ENCODE results near the gene CORO2A. TPM values are rescaled to one million over a fixed set of nuclear protein-coding genes. Genes with fewer than 3 reads are reported as not detected.
A peak's percentile ranks its signal among the peaks of the same experiment; 100 is the strongest.

Gene CORO2A
- total RNA-seq, 5 donors from 2014 or later (not counting 1 experiment from before 2014, with no cell fraction given): 9.1 to 12.4 (median 10.8) TPM

DNA sequence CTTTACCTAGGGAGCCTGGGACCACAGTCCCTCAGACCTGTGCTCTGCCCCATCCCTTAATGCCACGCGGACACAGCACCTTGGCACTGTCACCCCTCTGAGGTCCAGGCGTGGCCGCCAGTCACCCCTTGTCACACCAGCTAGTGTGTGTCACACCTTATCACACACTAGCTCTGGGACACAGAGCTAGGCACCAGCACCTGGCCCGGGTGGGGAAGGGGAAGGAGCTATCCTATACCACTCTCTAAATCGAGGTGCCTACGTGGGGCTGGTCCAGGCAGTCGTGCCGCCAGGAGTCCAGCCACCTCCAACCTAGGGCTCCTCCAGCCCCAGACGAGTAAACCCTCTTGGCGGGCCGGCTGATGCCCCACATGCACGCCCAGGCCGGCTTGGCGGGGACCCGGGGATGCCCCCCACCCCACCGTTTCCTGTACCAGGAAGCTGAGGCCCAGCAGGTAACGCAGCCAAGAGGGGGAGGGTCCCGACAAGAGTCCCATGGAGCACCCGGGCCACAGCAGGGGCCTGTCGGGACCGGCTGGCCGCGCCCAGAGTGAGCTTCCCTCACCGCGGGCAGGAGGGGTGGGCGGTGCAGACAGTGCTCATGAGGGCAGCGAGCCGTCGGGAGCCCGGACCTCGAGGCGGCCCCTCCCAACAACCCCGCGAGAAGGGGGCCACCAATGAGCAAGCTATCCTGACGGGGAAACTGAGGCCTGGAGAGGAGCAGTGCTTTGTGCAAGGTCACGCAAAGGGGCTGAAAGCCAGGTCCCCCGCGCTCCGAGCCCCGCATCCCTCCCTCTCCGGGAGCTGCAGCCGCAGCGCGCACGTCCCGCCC is 550 bp downstream of the CORO2A start:
- peak overlapping the region in 1 of 2 donors; percentile 66 for H3K27ac Mint-ChIP-seq
- no peaks in the 10 kb centered on the region for H3K9me3 Mint-ChIP-seq
- WGBS (ENCODE audit: insufficient coverage): 2% methylated on average over 39 of the region's 47 CpGs
- Histone ChIP-seq H3K36me3 (ENCODE audit: control insufficient read depth in 2 of 2, extremely low read depth in 1 of 2, insufficient read depth in 1 of 2, low read length in 1 of 2) (no peaks in the 10 kb centered on the region), H3K27me3 (replicated peaks in 1 of 2; ENCODE audit: control insufficient read depth in 2 of 2, extremely low read depth in 1 of 2, insufficient read depth in 2 of 2, low read length in 1 of 2) (peaks cover 0 to 2% of the 10 kb centered on the region in 2 experiments), H3K27ac (ENCODE audit: low read length) (no peak overlapping the region), H3K9me3 (no peaks in the 10 kb centered on the region), H3K4me1 (ENCODE audit: control insufficient read depth in 1 of 2, extremely low read depth in 1 of 2, insufficient read depth in 2 of 2, low read length in 2 of 2) (peaks cover 3 to 32% of the 10 kb centered on the region in 2 experiments), H3K4me3 (ENCODE audit: control insufficient read depth in 1 of 2, extremely low read depth in 1 of 2, low read length in 1 of 2) (peak overlapping the region; percentile 71 to 85)
- H3K4me3 Mint-ChIP-seq: peak overlapping the region; percentile 75 to 86 (median 81)
- no peaks in the 10 kb centered on the region for H3K27me3 Mint-ChIP-seq
- DNase-seq (peak in 27 of 35 experiments; percentile 8 to 53 (median 26)), ATAC-seq (replicated peaks in 1 of 4) (peak; percentile 29 to 40 (median 35))
- POLR2A ChIA-PET: interaction anchor here in 1 of 2 donors (0.5 kb wide), 1 partner anchor 66 kb away, joined by 8 read pairs; no protein-coding TSS in a partner anchor
- peaks cover 45 to 48% (median 48%) of the 10 kb centered on the region in 3 donors for H3K4me1 Mint-ChIP-seq
- peaks cover 4% of the 10 kb centered on the region for H3K36me3 Mint-ChIP-seq
- CTCF ChIA-PET: interaction anchor here (0.6 to 1.3 kb wide), 4 partner anchors 74 to 119 kb away, joined by 3 to 4 read pairs (median 3); no protein-coding TSS in a partner anchor

DNA sequence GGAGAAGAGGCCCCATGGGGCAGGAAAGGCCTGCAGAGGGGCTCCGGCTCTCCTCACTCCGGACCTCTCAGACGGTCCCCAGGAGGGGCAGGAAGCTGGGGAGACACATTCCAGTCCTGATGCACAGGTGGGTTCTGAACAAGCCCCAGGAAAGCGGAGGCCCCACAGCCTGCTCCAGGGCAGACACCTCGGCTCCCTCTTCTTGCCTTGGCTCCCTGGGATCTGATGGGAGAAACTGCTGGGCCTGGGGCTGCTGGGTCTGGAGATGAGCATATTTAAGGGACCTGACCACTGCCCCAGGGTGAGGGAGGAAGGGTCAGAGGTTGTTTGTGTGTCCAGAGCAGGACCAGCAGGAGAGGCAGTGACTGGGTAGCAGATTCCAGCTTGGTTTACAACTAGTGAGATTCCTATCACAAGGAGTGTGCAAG is 1.2 kb downstream of the CORO2A start:
- no peak overlapping the region for H3K27ac ChIP-seq (ENCODE audit: low read length)
- H3K9me3 Mint-ChIP-seq: no peaks in the 10 kb centered on the region

DNA sequence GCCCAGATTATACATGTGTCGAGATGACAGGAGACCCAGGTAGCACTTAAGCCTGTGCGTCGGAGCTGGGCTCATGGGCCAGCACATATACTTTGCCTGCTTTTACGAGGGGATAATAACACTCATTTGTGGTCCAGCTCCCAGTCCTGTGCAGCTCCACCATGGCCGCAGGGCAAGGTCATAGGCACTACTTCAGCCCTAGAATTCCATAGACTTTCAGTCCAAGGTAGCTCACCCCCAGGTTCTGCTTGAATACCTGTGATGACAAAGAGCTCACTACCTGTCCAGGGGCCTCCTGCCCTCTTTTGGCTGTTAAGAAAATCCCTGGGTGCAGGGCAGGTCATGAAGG is 1.7 kb downstream of the CORO2A start:
- no peak overlapping the region for H3K27ac ChIP-seq (ENCODE audit: low read length)
- DNase-seq (no peak), ATAC-seq (replicated peaks in 1 of 4) (no peak)
- H3K27me3 ChIP-seq (replicated peaks in 1 of 2; ENCODE audit: control insufficient read depth in 2 of 2, extremely low read depth in 1 of 2, insufficient read depth in 2 of 2, low read length in 1 of 2): peaks cover 0 to 2% of the 10 kb centered on the region in 2 experiments
- Mint-ChIP-seq H3K36me3 (peaks cover 4% of the 10 kb centered on the region), H3K4me1 (peaks cover 48 to 54% (median 53%) of the 10 kb centered on the region in 3 donors), H3K27ac (peak overlapping the region in 1 of 2 donors; percentile 61), H3K9me3 (no peaks in the 10 kb centered on the region), H3K27me3 (no peaks in the 10 kb centered on the region), H3K4me3 (peak overlapping the region; percentile 75 to 86 (median 81))
- no peaks in the 10 kb centered on the region for H3K36me3 ChIP-seq (ENCODE audit: control insufficient read depth in 2 of 2, extremely low read depth in 1 of 2, insufficient read depth in 1 of 2, low read length in 1 of 2)
- no peaks in the 10 kb centered on the region for H3K9me3 ChIP-seq
- H3K4me3 ChIP-seq (ENCODE audit: control insufficient read depth in 1 of 2, extremely low read depth in 1 of 2, low read length in 1 of 2): no peak overlapping the region
- WGBS (ENCODE audit: insufficient coverage): 98% methylated on average over 5 of the region's 5 CpGs
- POLR2A ChIA-PET: no interaction called here
- CTCF ChIA-PET: interaction anchor here in 1 of 2 donors (0.6 to 1.0 kb wide), 2 partner anchors 65 to 389 kb away, joined by 3 read pairs; partner anchors contain the start of gene TBC1D2
- H3K4me1 ChIP-seq (ENCODE audit: control insufficient read depth in 1 of 2, extremely low read depth in 1 of 2, insufficient read depth in 2 of 2, low read length in 2 of 2): peaks cover 3 to 36% of the 10 kb centered on the region in 2 experiments

More for the DNA sequence above, 1.2 kb downstream of the CORO2A start:
- H3K36me3 Mint-ChIP-seq: peaks cover 4% of the 10 kb centered on the region
- H3K27ac Mint-ChIP-seq: peak overlapping the region; percentile 39 to 61
- peaks cover 48 to 52% (median 48%) of the 10 kb centered on the region in 3 donors for H3K4me1 Mint-ChIP-seq
- peaks cover 0 to 2% of the 10 kb centered on the region in 2 experiments for H3K27me3 ChIP-seq (replicated peaks in 1 of 2; ENCODE audit: control insufficient read depth in 2 of 2, extremely low read depth in 1 of 2, insufficient read depth in 2 of 2, low read length in 1 of 2)
- peak overlapping the region; percentile 71 to 85 for H3K4me3 ChIP-seq (ENCODE audit: control insufficient read depth in 1 of 2, extremely low read depth in 1 of 2, low read length in 1 of 2)
- H3K4me1 ChIP-seq (ENCODE audit: control insufficient read depth in 1 of 2, extremely low read depth in 1 of 2, insufficient read depth in 2 of 2, low read length in 2 of 2): peaks cover 3 to 33% of the 10 kb centered on the region in 2 experiments
- H3K4me3 Mint-ChIP-seq: peak overlapping the region; percentile 75 to 86 (median 81)
- POLR2A ChIA-PET: no interaction called here
- DNase-seq (no peak), ATAC-seq (replicated peaks in 1 of 4) (no peak)
- H3K9me3 ChIP-seq: no peaks in the 10 kb centered on the region
- CTCF ChIA-PET: interaction anchor here in 1 of 2 donors (1.0 kb wide), 1 partner anchor 64 kb away, joined by 3 read pairs; the partner anchor contains the start of gene TBC1D2
- no peaks in the 10 kb centered on the region for H3K36me3 ChIP-seq (ENCODE audit: control insufficient read depth in 2 of 2, extremely low read depth in 1 of 2, insufficient read depth in 1 of 2, low read length in 1 of 2)
- WGBS (ENCODE audit: insufficient coverage): 88% methylated on average over 5 of the region's 5 CpGs
- H3K27me3 Mint-ChIP-seq: no peaks in the 10 kb centered on the region

DNA sequence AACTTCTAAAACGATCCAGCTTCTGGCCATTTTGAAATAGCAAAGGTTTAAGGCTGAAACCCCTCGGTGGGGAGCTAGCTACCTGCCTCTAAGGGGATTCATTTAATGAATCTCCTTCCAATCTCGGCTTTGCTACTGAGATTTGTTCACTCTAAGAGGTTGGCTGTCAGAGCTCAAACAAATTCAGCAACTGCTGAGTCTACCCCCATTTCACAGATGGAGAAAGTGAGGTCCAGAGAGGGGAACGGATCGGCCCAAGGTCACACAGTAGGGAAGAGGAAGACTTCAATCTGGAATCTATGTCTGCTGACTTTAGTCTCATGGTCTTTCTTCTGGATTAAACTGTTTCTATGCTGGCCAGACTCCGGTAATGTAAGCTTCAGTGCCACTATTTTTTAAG is 3.0 kb downstream of the CORO2A start:
- ATAC-seq (replicated peaks in 1 of 4) (no peak), DNase-seq (no peak)
- H3K27me3 Mint-ChIP-seq: no peaks in the 10 kb centered on the region
- Histone ChIP-seq H3K36me3 (ENCODE audit: control insufficient read depth in 2 of 2, extremely low read depth in 1 of 2, insufficient read depth in 1 of 2, low read length in 1 of 2) (no peaks in the 10 kb centered on the region), H3K27me3 (replicated peaks in 1 of 2; ENCODE audit: control insufficient read depth in 2 of 2, extremely low read depth in 1 of 2, insufficient read depth in 2 of 2, low read length in 1 of 2) (peaks cover 0 to 2% of the 10 kb centered on the region in 2 experiments), H3K4me1 (ENCODE audit: control insufficient read depth in 1 of 2, extremely low read depth in 1 of 2, insufficient read depth in 2 of 2, low read length in 2 of 2) (peaks cover 3 to 43% of the 10 kb centered on the region in 2 experiments), H3K4me3 (ENCODE audit: control insufficient read depth in 1 of 2, extremely low read depth in 1 of 2, low read length in 1 of 2) (no peak overlapping the region), H3K27ac (ENCODE audit: low read length) (no peak overlapping the region), H3K9me3 (no peaks in the 10 kb centered on the region)
- ChIA-PET POLR2A (no interaction called here), CTCF (interaction anchor here (0.8 to 1.1 kb wide), 4 partner anchors 21 to 132 kb away, joined by 3 to 7 read pairs (median 3); partner anchors contain the start of gene TRIM14 (in 1 of the 2))
- peak overlapping the region; percentile 60 to 70 for H3K27ac Mint-ChIP-seq
- no peaks in the 10 kb centered on the region for H3K9me3 Mint-ChIP-seq
- H3K4me3 Mint-ChIP-seq: no peak overlapping the region
- peaks cover 8% of the 10 kb centered on the region for H3K36me3 Mint-ChIP-seq
- peaks cover 56 to 65% (median 63%) of the 10 kb centered on the region in 3 donors for H3K4me1 Mint-ChIP-seq
- WGBS (ENCODE audit: insufficient coverage): 20% methylated on average over 1 of the region's 6 CpGs

DNA sequence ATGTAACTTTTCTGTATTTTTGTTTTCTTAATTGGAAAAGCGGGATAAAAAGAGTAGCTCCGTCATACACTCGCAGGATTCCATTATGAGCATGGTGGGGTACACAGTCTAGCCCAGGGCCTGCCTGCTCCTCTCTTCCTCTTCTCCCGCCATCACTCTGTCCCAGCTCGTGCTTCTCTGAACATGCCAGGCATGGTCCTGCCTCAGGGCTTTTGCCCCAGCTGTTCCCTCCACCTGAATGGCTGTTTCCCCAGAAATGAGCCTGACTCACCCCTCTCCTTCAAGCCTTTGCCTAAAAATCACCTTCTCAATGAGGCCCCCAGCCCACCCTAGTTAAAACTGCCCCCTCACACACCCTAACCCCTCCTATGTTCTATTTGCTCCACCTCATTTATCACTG is 4.5 kb downstream of the CORO2A start:
- POLR2A ChIA-PET: interaction anchor here in 1 of 2 donors (0.6 kb wide), 1 partner anchor 205 kb away, joined by 6 read pairs; no protein-coding TSS in a partner anchor
- Mint-ChIP-seq H3K27ac (peak overlapping the region; percentile 15 to 16), H3K27me3 (no peaks in the 10 kb centered on the region), H3K4me3 (no peak overlapping the region), H3K9me3 (no peaks in the 10 kb centered on the region), H3K36me3 (peaks cover 10% of the 10 kb centered on the region), H3K4me1 (peaks cover 51 to 67% (median 61%) of the 10 kb centered on the region in 3 donors)
- Histone ChIP-seq H3K27me3 (replicated peaks in 1 of 2; ENCODE audit: control insufficient read depth in 2 of 2, extremely low read depth in 1 of 2, insufficient read depth in 2 of 2, low read length in 1 of 2) (peaks cover 0 to 2% of the 10 kb centered on the region in 2 experiments), H3K27ac (ENCODE audit: low read length) (no peak overlapping the region), H3K9me3 (no peaks in the 10 kb centered on the region), H3K4me1 (ENCODE audit: control insufficient read depth in 1 of 2, extremely low read depth in 1 of 2, insufficient read depth in 2 of 2, low read length in 2 of 2) (peaks cover 3 to 35% of the 10 kb centered on the region in 2 experiments), H3K4me3 (ENCODE audit: control insufficient read depth in 1 of 2, extremely low read depth in 1 of 2, low read length in 1 of 2) (no peak overlapping the region), H3K36me3 (ENCODE audit: control insufficient read depth in 2 of 2, extremely low read depth in 1 of 2, insufficient read depth in 1 of 2, low read length in 1 of 2) (no peaks in the 10 kb centered on the region)
- DNase-seq: no peak
- ATAC-seq (replicated peaks in 1 of 4): no peak
- WGBS (ENCODE audit: insufficient coverage): 98% methylated on average over 5 of the region's 5 CpGs
- CTCF ChIA-PET: interaction anchor here in 1 of 2 donors (0.9 kb wide), 1 partner anchor 70 kb away, joined by 5 read pairs; no protein-coding TSS in a partner anchor

DNA sequence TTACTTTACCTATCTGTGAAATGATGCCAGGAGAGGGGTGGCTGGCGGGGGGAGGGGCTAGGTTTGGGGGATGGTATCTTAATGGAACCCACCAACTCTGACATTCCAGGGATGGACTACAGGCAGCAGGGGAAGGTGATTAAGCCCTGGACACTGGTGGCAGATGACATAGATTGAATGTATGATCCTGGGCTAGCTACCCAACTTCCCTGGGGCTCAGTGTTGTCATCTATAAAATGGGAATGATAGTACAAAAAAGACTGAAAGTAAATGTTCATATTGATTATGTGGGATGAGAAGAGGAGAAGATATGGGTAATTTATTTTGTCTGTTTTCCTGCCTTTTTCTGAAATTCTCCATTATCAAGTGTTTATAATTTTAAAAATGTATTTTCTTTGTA is 6.2 kb downstream of the CORO2A start:
- Histone ChIP-seq H3K9me3 (no peaks in the 10 kb centered on the region), H3K4me1 (ENCODE audit: control insufficient read depth in 1 of 2, extremely low read depth in 1 of 2, insufficient read depth in 2 of 2, low read length in 2 of 2) (peaks cover 0 to 27% of the 10 kb centered on the region in 2 experiments), H3K27me3 (replicated peaks in 1 of 2; ENCODE audit: control insufficient read depth in 2 of 2, extremely low read depth in 1 of 2, insufficient read depth in 2 of 2, low read length in 1 of 2) (no peaks in the 10 kb centered on the region), H3K4me3 (ENCODE audit: control insufficient read depth in 1 of 2, extremely low read depth in 1 of 2, low read length in 1 of 2) (no peak overlapping the region), H3K27ac (ENCODE audit: low read length) (no peak overlapping the region), H3K36me3 (ENCODE audit: control insufficient read depth in 2 of 2, extremely low read depth in 1 of 2, insufficient read depth in 1 of 2, low read length in 1 of 2) (no peaks in the 10 kb centered on the region)
- peaks cover 58 to 79% (median 67%) of the 10 kb centered on the region in 3 donors for H3K4me1 Mint-ChIP-seq
- H3K27me3 Mint-ChIP-seq: no peaks in the 10 kb centered on the region
- peaks cover 18% of the 10 kb centered on the region for H3K36me3 Mint-ChIP-seq
- CTCF ChIA-PET: interaction anchor here in 1 of 2 donors (1.0 kb wide), 1 partner anchor 10 kb away, joined by 4 read pairs; no protein-coding TSS in a partner anchor
- H3K9me3 Mint-ChIP-seq: no peaks in the 10 kb centered on the region
- no peak for DNase-seq
- no peak overlapping the region for H3K4me3 Mint-ChIP-seq
- POLR2A ChIA-PET: interaction anchor here in 1 of 2 donors (0.7 kb wide), 1 partner anchor 257 kb away, joined by 3 read pairs; no protein-coding TSS in a partner anchor
- WGBS (ENCODE audit: insufficient coverage): no CpG with 5 or more reads among the region's 1 CpG
- no peak for ATAC-seq (replicated peaks in 1 of 4)
- H3K27ac Mint-ChIP-seq: no peak overlapping the region
